C1 segment of cervical spinal cord (tissue), 14 donors: ENCODE results near the gene AMBRA1.

ENCODE experiments used
- DNase-seq, 14 donors: peaks; one replicate each; lab custom pipeline; 2025; lab: John Stamatoyannopoulos, UW

Gene AMBRA1

DNA sequence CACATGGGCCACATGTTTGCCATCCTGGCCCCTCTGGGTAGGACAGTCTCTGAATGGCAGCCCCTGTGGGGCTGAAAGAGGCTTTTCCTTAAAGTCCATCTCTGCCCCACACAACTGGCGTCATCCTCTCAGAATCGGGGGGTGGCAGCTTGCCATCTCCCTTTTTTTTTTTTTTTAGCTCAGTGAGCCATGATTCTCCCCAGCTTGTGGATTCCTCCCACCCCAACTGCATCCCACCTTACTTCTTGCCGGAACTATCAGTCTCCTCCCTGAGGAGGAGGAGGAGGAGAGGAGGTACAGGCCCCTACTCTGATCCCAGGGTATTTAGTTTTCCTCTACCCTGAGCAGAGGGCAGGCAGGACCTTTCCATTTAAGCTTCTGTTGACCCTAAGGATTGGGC is 243.1 kb downstream of the AMBRA1 start:
- DNase-seq: no peak

DNA sequence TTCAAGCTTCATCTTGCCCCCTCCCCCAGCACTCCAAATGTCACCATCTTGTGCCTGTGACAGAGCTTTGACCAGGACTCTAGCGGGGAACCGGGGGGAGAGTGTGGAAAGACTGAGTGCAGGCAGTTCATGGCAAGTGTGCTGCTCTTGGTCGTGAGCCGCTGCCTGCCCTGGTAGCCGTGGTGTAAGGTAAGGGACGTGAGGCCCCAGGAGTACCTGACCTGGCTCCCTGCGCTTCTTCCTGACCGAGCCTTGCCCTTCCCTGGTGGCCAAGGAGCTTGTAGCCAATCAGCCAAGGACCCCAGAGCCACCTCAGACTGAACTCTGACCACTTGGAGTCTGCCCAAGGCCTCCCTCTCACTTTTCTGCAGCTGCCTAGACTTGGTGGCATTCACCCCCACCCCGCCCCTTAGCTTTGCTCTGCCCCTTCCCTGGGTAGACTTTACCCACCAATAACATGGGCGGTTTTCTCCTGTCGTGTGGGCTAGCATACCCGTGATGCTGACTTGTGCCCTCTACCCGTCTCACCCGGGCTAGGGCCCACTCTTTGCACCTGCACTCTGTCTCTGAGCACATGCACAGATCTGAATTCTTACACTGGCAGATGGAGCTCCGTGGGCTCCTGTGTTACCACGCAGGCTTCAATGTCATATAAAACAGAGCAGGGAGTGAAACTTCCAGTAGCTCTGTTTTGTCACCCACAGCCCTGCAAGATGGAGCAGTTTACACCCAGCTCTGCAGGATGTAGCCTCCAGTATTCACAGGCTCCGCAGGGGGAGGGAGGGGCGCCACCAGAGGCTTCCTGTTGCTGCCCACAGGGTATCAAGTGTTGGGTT is 245.0 kb downstream of the AMBRA1 start:
- no peak for DNase-seq

DNA sequence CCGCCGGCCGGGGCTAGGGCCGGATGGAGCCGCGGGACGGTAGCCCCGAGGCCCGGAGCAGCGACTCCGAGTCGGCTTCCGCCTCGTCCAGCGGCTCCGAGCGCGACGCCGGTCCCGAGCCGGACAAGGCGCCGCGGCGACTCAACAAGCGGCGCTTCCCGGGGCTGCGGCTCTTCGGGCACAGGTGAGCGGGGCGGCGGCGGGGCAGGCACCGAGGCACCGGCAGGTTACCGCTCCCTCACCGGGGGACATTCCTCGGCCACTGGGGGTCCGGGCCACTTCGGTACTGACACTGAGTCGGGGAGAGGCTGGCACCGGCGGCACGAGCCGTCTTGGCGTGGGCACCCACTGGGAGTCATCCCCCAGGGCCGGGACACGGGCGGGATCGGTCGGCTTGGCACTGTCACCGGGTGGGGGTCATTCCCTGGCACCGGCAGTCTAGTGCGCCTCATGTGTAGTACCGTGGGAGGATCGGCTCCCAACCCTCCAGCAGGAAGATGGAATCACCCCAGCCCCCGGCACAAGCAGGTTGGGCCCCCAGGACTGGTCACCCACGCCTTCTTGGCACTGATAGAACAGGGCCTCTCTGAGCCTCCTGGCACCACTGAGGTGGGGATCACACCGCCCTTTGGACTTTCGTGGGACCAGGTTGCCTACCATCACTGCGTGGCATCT is 246.0 kb downstream of the AMBRA1 start:
- DNase-seq: no peak

DNA sequence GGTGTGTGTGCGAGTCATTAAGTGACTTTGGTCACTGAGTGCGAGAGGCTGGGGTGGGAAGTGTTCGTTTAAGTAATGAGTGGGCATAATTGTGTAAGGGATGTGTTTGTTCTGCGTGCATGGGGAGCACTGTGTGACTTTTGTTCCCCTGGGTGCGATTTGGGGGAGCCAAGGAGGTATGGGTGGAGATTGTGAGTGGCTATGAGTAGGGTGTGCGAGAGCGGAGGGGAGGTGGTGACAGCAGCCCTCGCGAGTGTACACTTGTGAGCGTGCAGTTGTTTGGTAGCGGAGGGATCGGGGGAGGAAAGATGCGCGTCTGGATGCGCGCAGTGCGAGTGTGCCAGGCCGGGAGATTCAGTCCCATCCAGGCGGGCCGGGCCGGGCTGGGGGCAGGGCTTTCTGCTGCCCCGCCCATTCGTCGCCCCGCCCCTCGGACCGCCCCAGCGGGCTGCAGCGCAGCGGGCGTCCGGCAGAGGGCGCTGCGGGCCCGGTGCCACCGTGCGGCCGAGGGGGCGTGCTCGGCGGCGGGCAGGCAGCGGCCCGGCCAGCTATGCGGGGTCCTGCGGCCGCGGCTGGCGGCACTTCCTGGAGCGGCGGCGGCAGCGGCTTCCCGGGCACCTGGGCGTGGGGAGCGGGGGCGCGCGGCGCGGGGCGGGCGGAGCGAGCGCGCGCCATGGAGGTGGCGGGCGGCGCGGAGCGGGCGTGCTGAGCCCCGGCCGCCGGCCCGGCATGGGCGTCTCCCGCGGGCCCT is 246.8 kb downstream of the AMBRA1 start, which contains the start of gene DGKZ:
DGKZ (plus strand) TSS at position 578 of the 751 bp plus-strand sequence. CDS start 197 bp downstream, outside the sequence.
- peak in 13 of 14 donors; percentile 63 to 95 (median 75) for DNase-seq
